HEK293 (cell line): ENCODE measurements around the gene KIF23.

Experiments used
- CTCF ChIA-PET: fragments of 350-600 bp; formaldehyde crosslinking; extraction: SDS; loops from one replicate; lab custom pipeline; 2021; ENCODE audit warnings: antibody characterized with exemption; lab: Yijun Ruan, JAX
- POLR2A ChIA-PET: fragments of 300-600 bp; formaldehyde crosslinking; extraction: SDS; loops from one replicate; lab custom pipeline; 2020; ENCODE audit warnings: antibody characterized with exemption, inconsistent platforms; lab: Yijun Ruan, JAX
- H3K27ac ChIP-seq: fragments of 200-500 bp; sonication (Bioruptor generic); 2 replicates; pipeline ENCODE4 v1.5.1; 2014; ENCODE audit warnings: low read depth, low read length, control low read depth, inconsistent platforms; ENCODE audit errors: extremely low read depth
- H3K36me3 ChIP-seq, 2 experiments: fragments of 200-500 bp in 1 of 2; sonication (Bioruptor generic) in 1 of 2; 1 replicate in 1 of 2; 2 replicates in 1 of 2; pipeline ENCODE4 v1.5.1; 2014 to 2017; ENCODE audit warnings: inconsistent platforms in 2 of 2, low read length in 2 of 2; ENCODE audit not compliant: control insufficient read depth in 2 of 2, insufficient read depth in 1 of 2
- H3K4me1 ChIP-seq: fragments of 200-500 bp; sonication (Bioruptor generic); 2 replicates; pipeline ENCODE4 v1.5.1; 2014; ENCODE audit warnings: mild to moderate bottlenecking, low read length, inconsistent platforms; ENCODE audit not compliant: control insufficient read depth, insufficient read depth
- H3K4me3 ChIP-seq: 2 replicates; pipeline ENCODE4 v1.5.1; 2011; ENCODE audit warnings: low read depth, mild to moderate bottlenecking, control low read depth, low read length, moderate library complexity
- H3K9me3 ChIP-seq: fragments of 200-500 bp; sonication (Bioruptor generic); 2 replicates; pipeline ENCODE4 v1.5.1; 2014; ENCODE audit warnings: low read depth, low read length, inconsistent platforms; ENCODE audit not compliant: control insufficient read depth, insufficient read depth
- FEZF1 ChIP-seq: fragments of 450-650 bp; formaldehyde crosslinking; IDR thresholded peaks from 2 replicates; pipeline ENCODE4 v1.5.1; 2016; ENCODE audit warnings: missing biosample characterization, missing genetic modification characterization
- RBAK ChIP-seq: fragments of 450-650 bp; formaldehyde crosslinking; IDR thresholded peaks from 2 replicates; pipeline ENCODE4 v1.5.1; 2016; ENCODE audit warnings: missing biosample characterization, missing genetic modification characterization
- REPIN1 ChIP-seq: fragments of 450-650 bp; formaldehyde crosslinking; IDR thresholded peaks from 2 replicates; pipeline ENCODE4 v1.5.1; 2017; ENCODE audit warnings: missing biosample characterization, missing genetic modification characterization, low read depth
- SCRT2 ChIP-seq: fragments of 450-650 bp; formaldehyde crosslinking; IDR thresholded peaks from 2 replicates; pipeline ENCODE4 v1.5.1; 2016; ENCODE audit warnings: missing biosample characterization, missing genetic modification characterization
- ZBTB20 ChIP-seq: fragments of 450-650 bp; formaldehyde crosslinking; IDR thresholded peaks from 2 replicates; pipeline ENCODE4 v1.5.1; 2016; ENCODE audit warnings: missing biosample characterization, missing genetic modification characterization
- ZBTB48 ChIP-seq: fragments of 450-650 bp; formaldehyde crosslinking; IDR thresholded peaks from 2 replicates; pipeline ENCODE4 v1.5.1; 2016; ENCODE audit warnings: missing biosample characterization, missing genetic modification characterization
- ZEB2 ChIP-seq: fragments of 450-650 bp; formaldehyde crosslinking; IDR thresholded peaks from 2 replicates; pipeline ENCODE4 v1.5.1; 2016; ENCODE audit warnings: missing biosample characterization, missing genetic modification characterization
- ZNF112 ChIP-seq: fragments of 450-650 bp; formaldehyde crosslinking; IDR thresholded peaks from 2 replicates; pipeline ENCODE4 v1.5.0; 2017; ENCODE audit warnings: missing biosample characterization, missing genetic modification characterization
- ZNF140 ChIP-seq: fragments of 450-650 bp; formaldehyde crosslinking; IDR thresholded peaks from 2 replicates; pipeline ENCODE4 v1.5.1; 2016; ENCODE audit warnings: missing biosample characterization, missing genetic modification characterization
- ZNF184 ChIP-seq: fragments of 450-650 bp; IDR thresholded peaks from 2 replicates; pipeline ENCODE4 v1.5.1; 2018; ENCODE audit warnings: missing biosample characterization, mild to moderate bottlenecking, missing genetic modification characterization
- ZNF404 ChIP-seq: fragments of 450-650 bp; formaldehyde crosslinking; IDR thresholded peaks from 2 replicates; pipeline ENCODE4 v1.5.1; 2017; ENCODE audit warnings: missing biosample characterization, missing genetic modification characterization
- ZNF548 ChIP-seq: fragments of 450-650 bp; formaldehyde crosslinking; IDR thresholded peaks from 2 replicates; pipeline ENCODE4 v1.5.1; 2016; ENCODE audit warnings: missing biosample characterization, missing genetic modification characterization
- ZNF585B ChIP-seq: fragments of 450-650 bp; formaldehyde crosslinking; IDR thresholded peaks from 2 replicates; pipeline ENCODE4 v1.5.1; 2016; ENCODE audit warnings: missing biosample characterization, missing genetic modification characterization
- ZNF658 ChIP-seq: fragments of 450-650 bp; formaldehyde crosslinking; IDR thresholded peaks from 2 replicates; pipeline ENCODE4; 2016; ENCODE audit warnings: missing biosample characterization, missing genetic modification characterization
- ZNF670 ChIP-seq: fragments of 450-650 bp; formaldehyde crosslinking; IDR thresholded peaks from 2 replicates; pipeline ENCODE4 v1.5.1; 2016; ENCODE audit warnings: missing biosample characterization, missing genetic modification characterization, low read depth
- ZNF701 ChIP-seq: fragments of 450-650 bp; formaldehyde crosslinking; IDR thresholded peaks from 2 replicates; pipeline ENCODE4 v1.5.1; 2016; ENCODE audit warnings: missing biosample characterization, missing genetic modification characterization
- ZNF777 ChIP-seq: fragments of 450-650 bp; formaldehyde crosslinking; IDR thresholded peaks from 2 replicates; pipeline ENCODE4 v1.5.1; 2017; ENCODE audit warnings: missing biosample characterization, missing genetic modification characterization, borderline replicate concordance
- TF ChIP-seq, protein P1 (sequence below): fragments of 450-650 bp; formaldehyde crosslinking; IDR thresholded peaks from 2 replicates; pipeline ENCODE4 v1.5.1; 2016; ENCODE audit warnings: missing biosample characterization, missing genetic modification characterization
- TF ChIP-seq, protein P2 (sequence below): fragments of 450-650 bp; formaldehyde crosslinking; IDR thresholded peaks from 2 replicates; pipeline ENCODE4 v1.5.1; 2017; ENCODE audit warnings: missing biosample characterization, missing genetic modification characterization
- TF ChIP-seq, protein P3 (sequence below): fragments of 450-650 bp; formaldehyde crosslinking; IDR thresholded peaks from 2 replicates; pipeline ENCODE4 v1.5.1; 2016; ENCODE audit warnings: missing biosample characterization, missing genetic modification characterization
- TF ChIP-seq, protein P4 (sequence below): fragments of 450-650 bp; formaldehyde crosslinking; IDR thresholded peaks from 2 replicates; pipeline ENCODE4 v1.5.1; 2017; ENCODE audit warnings: missing biosample characterization, missing genetic modification characterization
- TF ChIP-seq, protein P5 (sequence below): fragments of 450-650 bp; formaldehyde crosslinking; IDR thresholded peaks from 2 replicates; pipeline ENCODE4 v1.5.1; 2016; ENCODE audit warnings: missing biosample characterization, missing genetic modification characterization, low read depth
- TF ChIP-seq, protein P6 (sequence below): fragments of 450-650 bp; formaldehyde crosslinking; IDR thresholded peaks from 2 replicates; pipeline ENCODE4 v1.5.1; 2016; ENCODE audit warnings: missing biosample characterization, missing genetic modification characterization
- TF ChIP-seq, protein P7 (sequence below): fragments of 450-650 bp; IDR thresholded peaks from 2 replicates; pipeline ENCODE4 v1.5.1; 2018; ENCODE audit warnings: missing biosample characterization, missing genetic modification characterization

Gene KIF23

DNA sequence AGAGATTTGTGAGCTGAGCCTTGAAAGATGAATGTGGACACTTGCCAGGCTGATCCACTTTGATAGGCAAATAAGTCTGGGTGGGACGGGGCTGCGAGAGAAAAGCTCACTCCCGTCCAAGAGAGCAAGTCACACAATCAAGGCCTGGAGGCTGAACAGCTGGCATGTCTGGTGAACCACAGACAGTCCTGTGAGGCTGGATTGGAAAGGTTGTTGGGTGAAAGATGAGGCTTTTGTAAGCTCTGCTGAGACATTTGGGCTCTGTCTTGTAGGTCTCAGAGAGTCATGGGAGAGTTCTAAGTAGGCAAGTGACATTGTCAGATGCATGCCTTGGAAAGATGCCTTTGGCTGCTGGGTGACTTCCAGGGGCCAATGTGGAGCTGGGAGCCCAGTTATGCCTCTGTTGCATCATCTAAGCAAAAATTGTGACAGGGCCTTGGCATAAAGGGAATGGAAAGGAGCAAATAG is 76.9 kb downstream of the KIF23 start:
- no peaks in the 10 kb centered on the region; a peak in 2 of 3 replicates for H3K36me3 ChIP-seq
- no peak overlapping the region for H3K4me3 ChIP-seq
- CTCF ChIA-PET = interaction anchor here (0.9 to 1.2 kb wide), 2 partner anchors 13 to 15 kb away, joined by 3 to 4 read pairs; no protein-coding TSS in a partner anchor
- TF ChIP-seq ZNF548 (tag by site-specific recombination) (no peak), FEZF1 (tag by site-specific recombination) (no peak), ZNF184 (no peak), ZBTB20 (no peak), ZNF670 (tag by site-specific recombination) (no peak), ZNF585B (no peak), SCRT2 (tag by site-specific recombination) (no peak), ZBTB48 (tag by site-specific recombination) (no peak), ZNF112 (no peak)
- TF ChIP-seq, protein P1, sequence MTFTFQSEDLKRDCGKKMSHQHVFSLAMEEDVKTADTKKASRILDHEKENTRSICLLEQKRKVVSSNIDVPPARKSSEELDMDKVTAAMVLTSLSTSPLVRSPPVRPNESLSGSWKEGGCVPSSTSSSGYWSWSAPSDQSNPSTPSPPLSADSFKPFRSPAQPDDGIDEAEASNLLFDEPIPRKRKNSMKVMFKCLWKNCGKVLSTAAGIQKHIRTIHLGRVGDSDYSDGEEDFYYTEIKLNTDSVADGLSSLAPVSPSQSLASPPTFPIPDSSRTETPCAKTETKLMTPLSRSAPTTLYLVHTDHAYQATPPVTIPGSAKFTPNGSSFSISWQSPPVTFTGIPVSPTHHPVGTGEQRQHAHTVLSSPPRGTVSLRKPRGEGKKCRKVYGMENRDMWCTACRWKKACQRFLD = no peak
- TF ChIP-seq, protein P2, sequence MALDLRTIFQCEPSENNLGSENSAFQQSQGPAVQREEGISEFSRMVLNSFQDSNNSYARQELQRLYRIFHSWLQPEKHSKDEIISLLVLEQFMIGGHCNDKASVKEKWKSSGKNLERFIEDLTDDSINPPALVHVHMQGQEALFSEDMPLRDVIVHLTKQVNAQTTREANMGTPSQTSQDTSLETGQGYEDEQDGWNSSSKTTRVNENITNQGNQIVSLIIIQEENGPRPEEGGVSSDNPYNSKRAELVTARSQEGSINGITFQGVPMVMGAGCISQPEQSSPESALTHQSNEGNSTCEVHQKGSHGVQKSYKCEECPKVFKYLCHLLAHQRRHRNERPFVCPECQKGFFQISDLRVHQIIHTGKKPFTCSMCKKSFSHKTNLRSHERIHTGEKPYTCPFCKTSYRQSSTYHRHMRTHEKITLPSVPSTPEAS (tag by site-specific recombination) = no peak
- TF ChIP-seq, protein P3, sequence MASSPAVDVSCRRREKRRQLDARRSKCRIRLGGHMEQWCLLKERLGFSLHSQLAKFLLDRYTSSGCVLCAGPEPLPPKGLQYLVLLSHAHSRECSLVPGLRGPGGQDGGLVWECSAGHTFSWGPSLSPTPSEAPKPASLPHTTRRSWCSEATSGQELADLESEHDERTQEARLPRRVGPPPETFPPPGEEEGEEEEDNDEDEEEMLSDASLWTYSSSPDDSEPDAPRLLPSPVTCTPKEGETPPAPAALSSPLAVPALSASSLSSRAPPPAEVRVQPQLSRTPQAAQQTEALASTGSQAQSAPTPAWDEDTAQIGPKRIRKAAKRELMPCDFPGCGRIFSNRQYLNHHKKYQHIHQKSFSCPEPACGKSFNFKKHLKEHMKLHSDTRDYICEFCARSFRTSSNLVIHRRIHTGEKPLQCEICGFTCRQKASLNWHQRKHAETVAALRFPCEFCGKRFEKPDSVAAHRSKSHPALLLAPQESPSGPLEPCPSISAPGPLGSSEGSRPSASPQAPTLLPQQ = no peak
- TF ChIP-seq, all 188 proteins: peak for 0
- POLR2A ChIA-PET = interaction anchor here (0.6 kb wide), 1 partner anchor 886 kb away, joined by 5 read pairs; no protein-coding TSS in a partner anchor
- no peaks in the 10 kb centered on the region for H3K4me1 ChIP-seq
- no peak overlapping the region for H3K27ac ChIP-seq
- H3K9me3 ChIP-seq = no peaks in the 10 kb centered on the region

DNA sequence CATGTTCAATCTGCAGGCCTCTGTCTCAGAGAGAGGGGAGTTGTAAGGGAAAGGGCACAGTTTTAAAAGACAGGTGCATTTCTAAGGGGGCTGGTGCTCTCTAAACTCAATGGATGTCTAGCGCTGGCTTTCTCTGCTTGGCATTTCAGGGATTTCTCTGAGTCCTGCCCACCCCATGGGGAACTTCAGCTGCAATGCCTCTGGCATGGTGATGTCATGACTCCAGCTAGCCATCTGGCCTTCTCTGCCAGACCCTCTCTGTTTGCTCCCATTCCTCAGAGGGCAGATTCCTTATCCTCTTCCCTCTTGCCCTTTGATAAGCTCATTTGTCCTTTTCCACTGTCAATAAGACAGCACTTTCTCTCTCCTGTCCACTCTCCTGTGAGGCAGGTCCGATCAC is 79.3 kb downstream of the KIF23 start:
- H3K27ac ChIP-seq = no peak overlapping the region
- no peaks in the 10 kb centered on the region; a peak in 2 of 3 replicates for H3K36me3 ChIP-seq
- no peak for TF ChIP-seq ZNF404
- no peak for TF ChIP-seq REPIN1 (tag by site-specific recombination)
- TF ChIP-seq, protein P4, sequence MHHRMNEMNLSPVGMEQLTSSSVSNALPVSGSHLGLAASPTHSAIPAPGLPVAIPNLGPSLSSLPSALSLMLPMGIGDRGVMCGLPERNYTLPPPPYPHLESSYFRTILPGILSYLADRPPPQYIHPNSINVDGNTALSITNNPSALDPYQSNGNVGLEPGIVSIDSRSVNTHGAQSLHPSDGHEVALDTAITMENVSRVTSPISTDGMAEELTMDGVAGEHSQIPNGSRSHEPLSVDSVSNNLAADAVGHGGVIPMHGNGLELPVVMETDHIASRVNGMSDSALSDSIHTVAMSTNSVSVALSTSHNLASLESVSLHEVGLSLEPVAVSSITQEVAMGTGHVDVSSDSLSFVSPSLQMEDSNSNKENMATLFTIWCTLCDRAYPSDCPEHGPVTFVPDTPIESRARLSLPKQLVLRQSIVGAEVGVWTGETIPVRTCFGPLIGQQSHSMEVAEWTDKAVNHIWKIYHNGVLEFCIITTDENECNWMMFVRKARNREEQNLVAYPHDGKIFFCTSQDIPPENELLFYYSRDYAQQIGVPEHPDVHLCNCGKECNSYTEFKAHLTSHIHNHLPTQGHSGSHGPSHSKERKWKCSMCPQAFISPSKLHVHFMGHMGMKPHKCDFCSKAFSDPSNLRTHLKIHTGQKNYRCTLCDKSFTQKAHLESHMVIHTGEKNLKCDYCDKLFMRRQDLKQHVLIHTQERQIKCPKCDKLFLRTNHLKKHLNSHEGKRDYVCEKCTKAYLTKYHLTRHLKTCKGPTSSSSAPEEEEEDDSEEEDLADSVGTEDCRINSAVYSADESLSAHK (tag by site-specific recombination) = no peak
- TF ChIP-seq, protein P5, sequence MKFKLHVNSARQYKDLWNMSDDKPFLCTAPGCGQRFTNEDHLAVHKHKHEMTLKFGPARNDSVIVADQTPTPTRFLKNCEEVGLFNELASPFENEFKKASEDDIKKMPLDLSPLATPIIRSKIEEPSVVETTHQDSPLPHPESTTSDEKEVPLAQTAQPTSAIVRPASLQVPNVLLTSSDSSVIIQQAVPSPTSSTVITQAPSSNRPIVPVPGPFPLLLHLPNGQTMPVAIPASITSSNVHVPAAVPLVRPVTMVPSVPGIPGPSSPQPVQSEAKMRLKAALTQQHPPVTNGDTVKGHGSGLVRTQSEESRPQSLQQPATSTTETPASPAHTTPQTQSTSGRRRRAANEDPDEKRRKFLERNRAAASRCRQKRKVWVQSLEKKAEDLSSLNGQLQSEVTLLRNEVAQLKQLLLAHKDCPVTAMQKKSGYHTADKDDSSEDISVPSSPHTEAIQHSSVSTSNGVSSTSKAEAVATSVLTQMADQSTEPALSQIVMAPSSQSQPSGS (tag by site-specific recombination) = no peak
- TF ChIP-seq, protein P6, sequence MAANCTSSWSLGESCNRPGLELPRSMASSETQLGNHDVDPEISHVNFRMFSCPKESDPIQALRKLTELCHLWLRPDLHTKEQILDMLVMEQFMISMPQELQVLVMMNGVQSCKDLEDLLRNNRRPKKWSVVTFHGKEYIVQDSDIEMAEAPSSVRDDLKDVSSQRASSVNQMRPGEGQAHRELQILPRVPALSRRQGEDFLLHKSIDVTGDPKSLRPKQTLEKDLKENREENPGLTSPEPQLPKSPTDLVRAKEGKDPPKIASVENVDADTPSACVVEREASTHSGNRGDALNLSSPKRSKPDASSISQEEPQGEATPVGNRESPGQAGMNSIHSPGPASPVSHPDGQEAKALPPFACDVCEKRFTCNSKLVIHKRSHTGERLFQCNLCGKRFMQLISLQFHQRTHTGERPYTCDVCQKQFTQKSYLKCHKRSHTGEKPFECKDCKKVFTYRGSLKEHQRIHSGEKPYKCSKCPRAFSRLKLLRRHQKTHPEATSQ (tag by site-specific recombination) = no peak
- TF ChIP-seq ZNF777 = no peak
- TF ChIP-seq, protein P7, sequence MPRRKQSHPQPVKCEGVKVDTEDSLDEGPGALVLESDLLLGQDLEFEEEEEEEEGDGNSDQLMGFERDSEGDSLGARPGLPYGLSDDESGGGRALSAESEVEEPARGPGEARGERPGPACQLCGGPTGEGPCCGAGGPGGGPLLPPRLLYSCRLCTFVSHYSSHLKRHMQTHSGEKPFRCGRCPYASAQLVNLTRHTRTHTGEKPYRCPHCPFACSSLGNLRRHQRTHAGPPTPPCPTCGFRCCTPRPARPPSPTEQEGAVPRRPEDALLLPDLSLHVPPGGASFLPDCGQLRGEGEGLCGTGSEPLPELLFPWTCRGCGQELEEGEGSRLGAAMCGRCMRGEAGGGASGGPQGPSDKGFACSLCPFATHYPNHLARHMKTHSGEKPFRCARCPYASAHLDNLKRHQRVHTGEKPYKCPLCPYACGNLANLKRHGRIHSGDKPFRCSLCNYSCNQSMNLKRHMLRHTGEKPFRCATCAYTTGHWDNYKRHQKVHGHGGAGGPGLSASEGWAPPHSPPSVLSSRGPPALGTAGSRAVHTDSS (tag by site-specific recombination) = no peak
- TF ChIP-seq ZEB2 (tag by site-specific recombination) = no peak
- TF ChIP-seq ZNF658 (tag by site-specific recombination) = no peak
- TF ChIP-seq ZNF701 (tag by site-specific recombination) = no peak
- no peak for TF ChIP-seq RBAK
- no peak for TF ChIP-seq ZNF140 (tag by site-specific recombination)
- H3K4me3 ChIP-seq = no peak overlapping the region
- ChIA-PET CTCF (interaction anchor here (0.6 to 1.2 kb wide), 4 partner anchors 10 to 830 kb away, joined by 3 to 5 read pairs (median 3); no protein-coding TSS in a partner anchor), POLR2A (interaction anchor here (0.7 kb wide), 1 partner anchor 76 kb away, joined by 6 read pairs; no protein-coding TSS in a partner anchor)
- no peaks in the 10 kb centered on the region for H3K4me1 ChIP-seq
- H3K9me3 ChIP-seq = no peaks in the 10 kb centered on the region
